Measurements from ENCODE around the gene NDUFS6. TPM values are rescaled to one million over a fixed set of nuclear protein-coding genes. Genes with fewer than 3 reads are reported as not detected.
A peak's percentile ranks its signal among the peaks of the same experiment; 100 is the strongest.

The NDUFS6 gene
- total and polyA plus RNA-seq, 8 donors = 26.8 to 55.8 (median 40.7) TPM

DNA sequence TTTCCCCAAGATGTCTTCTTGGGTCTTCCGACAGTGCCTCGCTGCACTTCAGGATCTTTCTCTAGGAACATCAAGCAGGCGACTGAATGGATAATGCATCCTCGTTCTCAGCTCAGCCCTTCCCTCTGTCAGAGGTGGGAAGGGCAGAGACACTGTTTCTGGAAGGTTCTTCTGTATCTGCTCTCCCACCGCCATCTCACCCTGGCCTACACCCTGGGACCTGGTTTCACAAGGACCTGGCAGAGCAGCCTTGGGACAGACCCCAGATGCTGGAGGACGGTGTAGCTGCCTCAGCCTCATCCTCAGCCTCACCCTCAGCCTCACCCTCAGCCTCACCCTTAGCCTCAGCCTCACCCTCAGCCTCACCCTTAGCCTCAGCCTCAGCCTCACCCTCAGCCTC, 20.1 kb upstream of the NDUFS6 start:
- Histone ChIP-seq H3K4me3 (no peak overlapping the region), H3K36me3 (no peaks in the 10 kb centered on the region), H3K27me3 (peaks cover 0 to 34% of the 10 kb centered on the region in 2 donors), H3K4me1 (no peaks in the 10 kb centered on the region), H3K27ac (no peak overlapping the region), H3K9me3 (no peaks in the 10 kb centered on the region)
- DNase-seq = no peak
- TF ChIP-seq, protein P1, sequence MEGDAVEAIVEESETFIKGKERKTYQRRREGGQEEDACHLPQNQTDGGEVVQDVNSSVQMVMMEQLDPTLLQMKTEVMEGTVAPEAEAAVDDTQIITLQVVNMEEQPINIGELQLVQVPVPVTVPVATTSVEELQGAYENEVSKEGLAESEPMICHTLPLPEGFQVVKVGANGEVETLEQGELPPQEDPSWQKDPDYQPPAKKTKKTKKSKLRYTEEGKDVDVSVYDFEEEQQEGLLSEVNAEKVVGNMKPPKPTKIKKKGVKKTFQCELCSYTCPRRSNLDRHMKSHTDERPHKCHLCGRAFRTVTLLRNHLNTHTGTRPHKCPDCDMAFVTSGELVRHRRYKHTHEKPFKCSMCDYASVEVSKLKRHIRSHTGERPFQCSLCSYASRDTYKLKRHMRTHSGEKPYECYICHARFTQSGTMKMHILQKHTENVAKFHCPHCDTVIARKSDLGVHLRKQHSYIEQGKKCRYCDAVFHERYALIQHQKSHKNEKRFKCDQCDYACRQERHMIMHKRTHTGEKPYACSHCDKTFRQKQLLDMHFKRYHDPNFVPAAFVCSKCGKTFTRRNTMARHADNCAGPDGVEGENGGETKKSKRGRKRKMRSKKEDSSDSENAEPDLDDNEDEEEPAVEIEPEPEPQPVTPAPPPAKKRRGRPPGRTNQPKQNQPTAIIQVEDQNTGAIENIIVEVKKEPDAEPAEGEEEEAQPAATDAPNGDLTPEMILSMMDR (IDR thresholded peaks at IDR 0.05) = no peak
- intact Hi-C loops (cut with DNase I) = no loop called here
- no peak for ATAC-seq

- peaks cover 0 to 40% of the 10 kb centered on the region in 2 donors for H3K27me3 ChIP-seq
- H3K36me3 ChIP-seq = no peaks in the 10 kb centered on the region
- H3K27ac ChIP-seq = no peak overlapping the region
- no peak for ATAC-seq
- TF ChIP-seq, protein P1 (IDR thresholded peaks at IDR 0.05) = no peak
- H3K4me3 ChIP-seq = no peak overlapping the region
- peak in 1 of 4 donors; percentile 65 for DNase-seq
- no peaks in the 10 kb centered on the region for H3K4me1 ChIP-seq
- no peaks in the 10 kb centered on the region for H3K9me3 ChIP-seq
- intact Hi-C loops (cut with DNase I) = no loop called here
Observed at GRCh38 chr5:1781726-1782384, 19.4 kb upstream of the NDUFS6 start.

DNA sequence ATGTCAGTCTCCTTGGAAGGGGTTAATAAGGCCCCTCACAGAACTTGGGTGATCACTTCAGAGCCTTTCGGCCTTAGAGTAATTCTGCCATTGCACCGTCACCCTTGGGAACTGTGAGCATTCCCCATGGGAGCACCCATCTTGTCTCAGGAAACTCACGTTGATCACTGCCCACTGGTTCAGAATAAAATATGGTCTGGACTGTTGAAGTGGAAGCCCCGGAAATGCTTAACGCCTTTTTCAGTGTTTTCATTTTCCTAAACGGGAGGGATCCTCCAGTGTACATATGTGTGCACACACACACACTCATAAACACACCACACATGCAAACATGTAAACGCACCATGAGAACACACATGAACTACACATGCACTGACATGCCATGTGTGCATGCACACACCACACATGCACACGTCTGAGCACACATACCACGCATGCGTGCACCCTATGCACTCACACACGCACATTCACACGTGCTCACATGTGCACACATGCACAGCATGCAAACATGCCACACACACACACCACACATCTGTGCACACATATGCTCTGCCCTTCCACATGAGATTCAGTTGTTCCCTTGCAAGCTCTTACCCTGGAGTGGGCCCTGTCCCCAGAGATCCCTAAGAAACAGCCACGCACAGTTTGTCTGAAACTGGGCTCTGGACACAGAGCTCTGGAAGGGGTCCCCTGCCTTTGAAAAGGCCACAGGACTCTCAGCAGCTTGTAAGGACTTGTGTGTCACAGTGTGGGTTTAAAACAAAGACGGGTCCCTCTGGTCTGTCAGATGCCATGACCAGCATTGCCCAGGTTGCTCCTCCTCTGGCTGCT, 18.6 kb upstream of the NDUFS6 start:
- intact Hi-C loops (cut with DNase I) = no loop called here
- Histone ChIP-seq H3K4me3 (no peak overlapping the region), H3K27me3 (peaks cover 0 to 47% of the 10 kb centered on the region in 2 donors), H3K9me3 (no peaks in the 10 kb centered on the region), H3K27ac (no peak overlapping the region), H3K36me3 (no peaks in the 10 kb centered on the region), H3K4me1 (no peaks in the 10 kb centered on the region)
- DNase-seq (no peak), ATAC-seq (no peak)
- TF ChIP-seq, protein P1 (IDR thresholded peaks at IDR 0.05) = no peak

- TF ChIP-seq, protein P1 (IDR thresholded peaks at IDR 0.05) = no peak
- DNase-seq (peak in 1 of 4 donors; percentile 51), ATAC-seq (no peak)
- no peak overlapping the region for H3K4me3 ChIP-seq
- no peaks in the 10 kb centered on the region for H3K9me3 ChIP-seq
- H3K27ac ChIP-seq = no peak overlapping the region
- no peaks in the 10 kb centered on the region for H3K4me1 ChIP-seq
- H3K36me3 ChIP-seq = no peaks in the 10 kb centered on the region
- H3K27me3 ChIP-seq = peaks cover 0 to 50% of the 10 kb centered on the region in 2 donors
- intact Hi-C loops (cut with DNase I) = no loop called here
Observed at GRCh38 chr5:1783216-1783554, 18.0 kb upstream of the NDUFS6 start.
